H9 (cell line): ENCODE measurements around the gene GLT1D1. TPM values are rescaled to one million over a fixed set of nuclear protein-coding genes. Genes with fewer than 3 reads are reported as not detected.

Source experiments
- DNase-seq: peaks from one replicate; pipeline ENCODE4 v3.0.0-alpha.2; 2017
- H2AFZ ChIP-seq: one replicate; pipeline ENCODE4 v1.6.1; 2013; ENCODE audit warnings: mild to moderate bottlenecking, low read length, control low read depth, moderate library complexity
- H2AK5ac ChIP-seq: 2 replicates; pipeline ENCODE4 v1.6.1; 2013; ENCODE audit warnings: low read length, control low read depth, mixed read lengths; ENCODE audit not compliant: insufficient read length
- H2BK120ac ChIP-seq: one replicate; pipeline ENCODE4 v1.6.1; 2013; ENCODE audit warnings: low read depth, mild to moderate bottlenecking, low read length, control low read depth, inconsistent platforms; ENCODE audit not compliant: poor library complexity, severe bottlenecking
- H2BK12ac ChIP-seq: 2 replicates; pipeline ENCODE4 v1.6.1; 2013; ENCODE audit warnings: low read length, control low read depth, mixed read lengths, low read depth; ENCODE audit not compliant: insufficient read length
- H2BK15ac ChIP-seq: 2 replicates; pipeline ENCODE4 v1.6.1; 2013; ENCODE audit warnings: low read depth, low read length, control low read depth
- H2BK20ac ChIP-seq: one replicate; pipeline ENCODE4 v1.6.1; 2013; ENCODE audit warnings: low read depth, mild to moderate bottlenecking, low read length, control low read depth, inconsistent platforms; ENCODE audit not compliant: poor library complexity, severe bottlenecking
- H2BK5ac ChIP-seq: 2 replicates; pipeline ENCODE4 v1.6.1; 2013; ENCODE audit warnings: low read length, control low read depth, mixed read lengths; ENCODE audit not compliant: insufficient read length
- H3K14ac ChIP-seq: 2 replicates; pipeline ENCODE4 v1.6.1; 2013; ENCODE audit warnings: low read length, control low read depth; ENCODE audit not compliant: insufficient read depth
- H3K18ac ChIP-seq: 2 replicates; pipeline ENCODE4 v1.6.1; 2013; ENCODE audit warnings: low read depth, mild to moderate bottlenecking, mixed read lengths, low read length, control low read depth; ENCODE audit not compliant: insufficient read length
- H3K23ac ChIP-seq: 2 replicates; pipeline ENCODE4 v1.6.1; 2013; ENCODE audit warnings: low read length, control low read depth, mixed read lengths, low read depth; ENCODE audit not compliant: insufficient read length
- H3K23me2 ChIP-seq: 2 replicates; pipeline ENCODE4 v1.6.1; 2013; ENCODE audit warnings: low read depth, mild to moderate bottlenecking, mixed read lengths, low read length, control low read depth; ENCODE audit not compliant: insufficient read length, poor library complexity, severe bottlenecking
- H3K27ac ChIP-seq: 2 replicates; pipeline ENCODE4 v1.5.1; 2013; ENCODE audit warnings: low read length, control low read depth, mixed read lengths, low read depth; ENCODE audit not compliant: insufficient read length
- H3K27me3 ChIP-seq: 2 replicates; pipeline ENCODE4 v1.6.1; 2013; ENCODE audit warnings: low read length, control low read depth, inconsistent platforms; ENCODE audit not compliant: insufficient read depth
- H3K4ac ChIP-seq: 2 replicates; pipeline ENCODE4 v1.6.1; 2013; ENCODE audit warnings: low read depth, mild to moderate bottlenecking, control low read depth, inconsistent platforms, low read length, moderate library complexity
- H3K4me1 ChIP-seq: 2 replicates; pipeline ENCODE4 v1.6.1; 2013; ENCODE audit warnings: low read length, control low read depth, inconsistent platforms; ENCODE audit not compliant: insufficient read depth
- H3K4me2 ChIP-seq: 2 replicates; pipeline ENCODE4 v1.6.1; 2013; ENCODE audit warnings: low read length, control low read depth, mixed read lengths; ENCODE audit not compliant: insufficient read length, insufficient read depth
- H3K56ac ChIP-seq: 2 replicates; pipeline ENCODE4 v1.6.1; 2013; ENCODE audit warnings: low read depth, mild to moderate bottlenecking, mixed read lengths, low read length, control low read depth; ENCODE audit not compliant: insufficient read length
- H3K79me1 ChIP-seq: 2 replicates; pipeline ENCODE4 v1.6.1; 2013; ENCODE audit warnings: low read depth, mild to moderate bottlenecking, moderate library complexity, low read length, control low read depth, inconsistent platforms; ENCODE audit not compliant: insufficient read depth, poor library complexity, severe bottlenecking
- H3K79me2 ChIP-seq: 2 replicates; pipeline ENCODE4 v1.6.1; 2013; ENCODE audit warnings: low read length, control low read depth, inconsistent platforms; ENCODE audit not compliant: insufficient read depth
- H3K9ac ChIP-seq: 2 replicates; pipeline ENCODE4 v1.6.1; 2013; ENCODE audit warnings: low read length, control low read depth, mixed read lengths; ENCODE audit not compliant: insufficient read length; ENCODE audit errors: extremely low read depth
- H3K9me3 ChIP-seq: one replicate; pipeline ENCODE4 v1.6.1; 2013; ENCODE audit warnings: low read depth, low read length, inconsistent platforms; ENCODE audit not compliant: control insufficient read depth
- H3T11ph ChIP-seq: one replicate; pipeline ENCODE4 v1.6.1; 2013; ENCODE audit warnings: mild to moderate bottlenecking, low read length, control low read depth, inconsistent platforms
- H4K20me1 ChIP-seq: one replicate; pipeline ENCODE4 v1.6.1; 2013; ENCODE audit not compliant: control insufficient read depth, insufficient read length, insufficient read depth
- H4K5ac ChIP-seq: 2 replicates; pipeline ENCODE4 v1.6.1; 2013; ENCODE audit warnings: low read depth, mild to moderate bottlenecking, mixed read lengths, low read length, control low read depth; ENCODE audit not compliant: insufficient read length
- H4K8ac ChIP-seq: replicated peaks from 2 replicates; pipeline ENCODE4 v1.6.1; 2013; ENCODE audit warnings: low read length, control low read depth, mixed read lengths, low read depth; ENCODE audit not compliant: insufficient read length
- H4K91ac ChIP-seq: 2 replicates; pipeline ENCODE4 v1.6.1; 2013; ENCODE audit warnings: low read depth, mild to moderate bottlenecking, moderate library complexity, mixed read lengths, low read length, control low read depth; ENCODE audit not compliant: insufficient read length
- H3K27ac Mint-ChIP-seq, 3 experiments: 2 replicates in 2 of 3; 3 replicates in 1 of 3; pipeline ENCODE4 v1.8.0; 2020 to 2021; ENCODE audit warnings: mixed read lengths in 3 of 3, mild to moderate bottlenecking in 1 of 3, moderate library complexity in 1 of 3
- H3K27me3 Mint-ChIP-seq: 2 replicates; pipeline ENCODE4 v1.8.0; 2021; ENCODE audit warnings: low read depth, mild to moderate bottlenecking, moderate library complexity, mixed read lengths
- H3K36me3 Mint-ChIP-seq, 3 experiments: 2 replicates in 2 of 3; 3 replicates in 1 of 3; pipeline ENCODE4 v1.8.0; 2020 to 2021; ENCODE audit warnings: low read depth in 3 of 3, mixed read lengths in 3 of 3; ENCODE audit not compliant: insufficient read depth in 1 of 3
- H3K4me1 Mint-ChIP-seq, 2 experiments: 2 replicates each; pipeline ENCODE4 v1.8.0; 2020; ENCODE audit warnings: mixed read lengths in 2 of 2
- H3K4me3 Mint-ChIP-seq, 2 experiments: 2 replicates in 1 of 2; 3 replicates in 1 of 2; pipeline ENCODE4 v1.8.0; 2020 to 2021; ENCODE audit warnings: mild to moderate bottlenecking in 2 of 2, mixed read lengths in 2 of 2, moderate library complexity in 1 of 2
- H3K9me3 Mint-ChIP-seq, 2 experiments: 2 replicates in 1 of 2; 3 replicates in 1 of 2; pipeline ENCODE4 v1.8.0; 2020; ENCODE audit warnings: mild to moderate bottlenecking in 2 of 2, mixed read lengths in 2 of 2, moderate library complexity in 1 of 2
- WGBS: extraction: QIAGEN DNeasy Blood & Tissue Kit; methylation state at CpG from one replicate; pipeline ENCODE4 v1.1.7; 2013; ENCODE audit warnings: missing lambda C conversion rate, low lambda C conversion rate, mixed read lengths; ENCODE audit not compliant: insufficient read length; ENCODE audit errors: extremely low coverage; 5-methylcytosine and 5-hydroxymethylcytosine counted together
- total RNA-seq: library from RNA; stranded (reverse); gene quantifications from 2 replicates; pipeline ENCODE4 v1.2.1, GENCODE V29; 2021
- TF ChIP-seq, protein P1 (sequence below): fragments of 200-600 bp; sonication (generic); conservative IDR thresholded peaks from 3 replicates; pipeline ENCODE4 v1.8.0; 2021; ENCODE audit warnings: antibody characterized with exemption, mild to moderate bottlenecking

Gene GLT1D1
- total RNA-seq, 1 experiment from 2014 or later = 7.0 TPM

DNA sequence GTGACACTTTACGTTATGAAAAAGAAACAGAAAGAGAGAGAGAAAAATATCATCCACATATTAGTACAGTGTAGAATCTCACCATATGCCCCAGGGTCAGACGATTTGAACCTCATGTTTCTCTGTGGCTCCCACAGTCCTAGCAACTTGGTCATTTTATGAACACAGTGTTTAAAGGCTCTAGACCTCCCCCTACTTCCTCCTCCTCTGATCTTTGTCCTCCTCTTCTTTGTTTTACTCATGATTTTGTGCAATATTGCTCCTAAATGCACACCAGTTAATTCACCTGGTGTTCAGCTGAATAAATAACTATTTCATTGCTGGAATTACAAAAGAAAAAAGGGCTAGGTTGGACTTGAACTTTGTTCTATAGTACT is 18.2 kb downstream of the GLT1D1 start:
- no peaks in the 10 kb centered on the region for H4K20me1 ChIP-seq
- H3K27ac Mint-ChIP-seq = no peak overlapping the region
- no peak overlapping the region for H3K56ac ChIP-seq
- H4K5ac ChIP-seq = no peak overlapping the region
- no peak overlapping the region for H2AK5ac ChIP-seq
- no peak overlapping the region for H3K4me3 Mint-ChIP-seq
- H3K18ac ChIP-seq = no peak overlapping the region
- DNase-seq = no peak
- no peak overlapping the region for H2BK5ac ChIP-seq
- no peaks in the 10 kb centered on the region for H3K4me1 Mint-ChIP-seq
- no peak overlapping the region for H3K27ac ChIP-seq
- H3K27me3 Mint-ChIP-seq = peaks cover 2% of the 10 kb centered on the region
- no peak overlapping the region for H2AFZ ChIP-seq
- no peaks in the 10 kb centered on the region for H3K79me2 ChIP-seq
- H3K4ac ChIP-seq = no peak overlapping the region
- H2BK15ac ChIP-seq = no peak overlapping the region
- H3K14ac ChIP-seq = no peak overlapping the region
- H3K9ac ChIP-seq = no peak overlapping the region
- TF ChIP-seq, protein P1, sequence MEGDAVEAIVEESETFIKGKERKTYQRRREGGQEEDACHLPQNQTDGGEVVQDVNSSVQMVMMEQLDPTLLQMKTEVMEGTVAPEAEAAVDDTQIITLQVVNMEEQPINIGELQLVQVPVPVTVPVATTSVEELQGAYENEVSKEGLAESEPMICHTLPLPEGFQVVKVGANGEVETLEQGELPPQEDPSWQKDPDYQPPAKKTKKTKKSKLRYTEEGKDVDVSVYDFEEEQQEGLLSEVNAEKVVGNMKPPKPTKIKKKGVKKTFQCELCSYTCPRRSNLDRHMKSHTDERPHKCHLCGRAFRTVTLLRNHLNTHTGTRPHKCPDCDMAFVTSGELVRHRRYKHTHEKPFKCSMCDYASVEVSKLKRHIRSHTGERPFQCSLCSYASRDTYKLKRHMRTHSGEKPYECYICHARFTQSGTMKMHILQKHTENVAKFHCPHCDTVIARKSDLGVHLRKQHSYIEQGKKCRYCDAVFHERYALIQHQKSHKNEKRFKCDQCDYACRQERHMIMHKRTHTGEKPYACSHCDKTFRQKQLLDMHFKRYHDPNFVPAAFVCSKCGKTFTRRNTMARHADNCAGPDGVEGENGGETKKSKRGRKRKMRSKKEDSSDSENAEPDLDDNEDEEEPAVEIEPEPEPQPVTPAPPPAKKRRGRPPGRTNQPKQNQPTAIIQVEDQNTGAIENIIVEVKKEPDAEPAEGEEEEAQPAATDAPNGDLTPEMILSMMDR = no peak
- no peaks in the 10 kb centered on the region for H3K79me1 ChIP-seq
- no peak overlapping the region for H2BK20ac ChIP-seq
- peaks cover 7% of the 10 kb centered on the region for H3K9me3 ChIP-seq
- no CpG with 5 or more reads among the region's 2 CpGs for WGBS
- H4K8ac ChIP-seq = no peak overlapping the region
- H2BK12ac ChIP-seq = no peak overlapping the region
- no peaks in the 10 kb centered on the region for H3K27me3 ChIP-seq
- no peak overlapping the region for H4K91ac ChIP-seq
- no peaks in the 10 kb centered on the region for H3K4me1 ChIP-seq
- no peak overlapping the region for H3K4me2 ChIP-seq
- peaks cover 15 to 17% of the 10 kb centered on the region in 2 experiments for H3K9me3 Mint-ChIP-seq
- peaks cover 8 to 14% (median 11%) of the 10 kb centered on the region in 3 experiments for H3K36me3 Mint-ChIP-seq
- no peak overlapping the region for H3K23ac ChIP-seq
- H3T11ph ChIP-seq = no peak overlapping the region
- no peaks in the 10 kb centered on the region for H3K23me2 ChIP-seq
- no peak overlapping the region for H2BK120ac ChIP-seq
